IMR-90 (cell line): ENCODE measurements around the gene CPAMD8. TPM values are rescaled to one million over a fixed set of nuclear protein-coding genes. Genes with fewer than 3 reads are reported as not detected.

ENCODE experiments used
- ATAC-seq: fragments of 200-7000 bp; cut with Tn5 transposase; 2 replicates; pipeline ENCODE4 v1.9.1; 2020; ENCODE audit warnings: low read depth, mild to moderate bottlenecking, moderate library complexity
- BruUV-seq: library from RNA; stranded (reverse); fragments of 400-500 nt; replicated peaks from 2 replicates; lab custom pipeline; 2021; lab: Mats Ljungman, UMichigan
- CTCF ChIA-PET: fragments of 300-600 bp; formaldehyde crosslinking; extraction: SDS; loops from one replicate; lab custom pipeline; 2021; ENCODE audit warnings: antibody characterized with exemption; lab: Yijun Ruan, JAX
- POLR2A ChIA-PET: fragments of 300-600 bp; sonication (Branson Sonifier 250); formaldehyde crosslinking; loops from one replicate; lab custom pipeline; 2022; ENCODE audit warnings: antibody characterized with exemption; ENCODE audit not compliant: unreplicated experiment; lab: Charles Lee
- DNase-seq: peaks from one replicate; pipeline ENCODE4 v3.0.0; 2013
- H2AFZ ChIP-seq: replicated peaks from 2 replicates; pipeline ENCODE3; 2013; ENCODE audit warnings: low read length, mild to moderate bottlenecking; ENCODE audit not compliant: poor library complexity
- H2AK5ac ChIP-seq: 2 replicates; pipeline ENCODE4 v1.6.1; 2013; ENCODE audit warnings: low read depth, low read length, inconsistent platforms
- H2AK9ac ChIP-seq: replicated peaks from 2 replicates; pipeline ENCODE3; 2013; ENCODE audit warnings: mild to moderate bottlenecking, low read depth, low read length, moderate library complexity; ENCODE audit not compliant: poor library complexity
- H2BK120ac ChIP-seq: 2 replicates; pipeline ENCODE4 v1.6.1; 2013; ENCODE audit warnings: low read depth, low read length, inconsistent platforms
- H2BK15ac ChIP-seq: 3 replicates; pipeline ENCODE4 v1.6.1; 2013; ENCODE audit warnings: low read depth, low read length, inconsistent platforms
- H2BK20ac ChIP-seq: 2 replicates; pipeline ENCODE4 v1.6.1; 2013; ENCODE audit warnings: low read depth, mild to moderate bottlenecking, inconsistent platforms, low read length, moderate library complexity
- H2BK5ac ChIP-seq: 2 replicates; pipeline ENCODE4 v1.6.1; 2013; ENCODE audit warnings: mild to moderate bottlenecking, low read depth, low read length, inconsistent platforms; ENCODE audit not compliant: poor library complexity, severe bottlenecking
- H3K14ac ChIP-seq: replicated peaks from 2 replicates; pipeline ENCODE4 v1.6.1; 2013; ENCODE audit warnings: low read depth, low read length, inconsistent platforms
- H3K18ac ChIP-seq: 2 replicates; pipeline ENCODE4 v1.6.1; 2013; ENCODE audit warnings: low read depth, low read length, control low read depth
- H3K23ac ChIP-seq: 2 replicates; pipeline ENCODE4 v1.6.1; 2013; ENCODE audit warnings: low read depth, low read length, inconsistent platforms
- H3K27ac ChIP-seq: 2 replicates; pipeline ENCODE4 v1.5.1; 2013; ENCODE audit warnings: mild to moderate bottlenecking, control low read depth, low read length; ENCODE audit not compliant: insufficient read depth
- H3K27me3 ChIP-seq: 2 replicates; pipeline ENCODE4 v1.6.1; 2013; ENCODE audit warnings: low read length; ENCODE audit not compliant: control insufficient read depth, insufficient read depth
- H3K36me3 ChIP-seq: 2 replicates; pipeline ENCODE4 v1.6.1; 2013; ENCODE audit warnings: low read length, mixed read lengths; ENCODE audit not compliant: control insufficient read depth, insufficient read depth
- H3K4ac ChIP-seq: 2 replicates; pipeline ENCODE4 v1.6.1; 2013; ENCODE audit warnings: low read depth, low read length, inconsistent platforms
- H3K4me1 ChIP-seq: 2 replicates; pipeline ENCODE4 v1.6.1; 2013; ENCODE audit warnings: low read length, mixed read lengths; ENCODE audit not compliant: control insufficient read depth, insufficient read depth
- H3K4me2 ChIP-seq: 2 replicates; pipeline ENCODE4 v1.6.1; 2013; ENCODE audit warnings: low read depth, mild to moderate bottlenecking, control low read depth, low read length, moderate library complexity
- H3K4me3 ChIP-seq: 2 replicates; pipeline ENCODE4 v1.5.1; 2013; ENCODE audit warnings: low read depth, mild to moderate bottlenecking, control low read depth, low read length, moderate library complexity; ENCODE audit not compliant: insufficient read depth
- H3K56ac ChIP-seq: 2 replicates; pipeline ENCODE4 v1.6.1; 2013; ENCODE audit warnings: low read length, inconsistent platforms; ENCODE audit not compliant: insufficient read depth; ENCODE audit errors: extremely low read depth
- H3K79me1 ChIP-seq, 2 experiments: 2 replicates each; pipeline ENCODE4 v1.6.1; 2013; ENCODE audit warnings: low read length in 2 of 2, inconsistent platforms in 1 of 2, low read depth in 1 of 2
- H3K9ac ChIP-seq: 2 replicates; pipeline ENCODE4 v1.6.1; 2013; ENCODE audit warnings: low read depth, low read length, control low read depth
- H3K9me1 ChIP-seq: 2 replicates; pipeline ENCODE4 v1.6.1; 2013; ENCODE audit warnings: low read length, inconsistent platforms; ENCODE audit not compliant: insufficient read depth
- H3K9me3 ChIP-seq: 2 replicates; pipeline ENCODE4 v1.6.1; 2013; ENCODE audit warnings: low read length; ENCODE audit not compliant: control insufficient read depth, insufficient read depth
- H4K20me1 ChIP-seq: 2 replicates; pipeline ENCODE4 v1.6.1; 2013; ENCODE audit warnings: low read length, inconsistent platforms; ENCODE audit not compliant: insufficient read depth
- H4K5ac ChIP-seq: 2 replicates; pipeline ENCODE4 v1.6.1; 2013; ENCODE audit warnings: mild to moderate bottlenecking, low read depth, low read length, control low read depth
- H4K8ac ChIP-seq, 2 experiments: 2 replicates each; pipeline ENCODE4 v1.6.1; 2013; ENCODE audit warnings: low read depth in 2 of 2, low read length in 2 of 2, control low read depth in 1 of 2, inconsistent platforms in 1 of 2
- H4K91ac ChIP-seq: 2 replicates; pipeline ENCODE4 v1.6.1; 2013; ENCODE audit warnings: low read depth, low read length, inconsistent platforms; ENCODE audit not compliant: insufficient read depth
- FOS ChIP-seq: fragments of 150-350 bp; IDR thresholded peaks from 2 replicates; pipeline ENCODE4 v1.6.1; 2016; ENCODE audit warnings: low read depth, low read length
- MAZ ChIP-seq: IDR thresholded peaks from 2 replicates; pipeline ENCODE4 v1.6.1; 2012; ENCODE audit warnings: low read depth, mild to moderate bottlenecking, low read length, improper control_type of control experiment, moderate library complexity, borderline replicate concordance
- MXI1 ChIP-seq: IDR thresholded peaks from 2 replicates; pipeline ENCODE4 v1.6.1; 2012; ENCODE audit warnings: low read depth, mild to moderate bottlenecking, low read length, moderate library complexity, borderline replicate concordance
- NFE2L2 ChIP-seq: fragments of 150-350 bp; IDR thresholded peaks from 2 replicates; pipeline ENCODE4 v1.6.1; 2016; ENCODE audit warnings: low read depth, mild to moderate bottlenecking, low read length
- RAD21 ChIP-seq: IDR thresholded peaks from 2 replicates; pipeline ENCODE4 v1.6.1; 2012; ENCODE audit warnings: low read length, improper control_type of control experiment
- RFX5 ChIP-seq: IDR thresholded peaks from 2 replicates; pipeline ENCODE4 v1.8.0; 2012; ENCODE audit warnings: low read depth, mild to moderate bottlenecking, low read length, moderate library complexity
- WGBS, 2 experiments: methylation state at CpG; one replicate each; pipeline versions ENCODE4 v1.1.5 to v1.1.7; 2013; ENCODE audit warnings: missing lambda C conversion rate in 2 of 2; ENCODE audit not compliant: insufficient read length in 1 of 2; ENCODE audit errors: extremely low coverage in 2 of 2; 5-methylcytosine and 5-hydroxymethylcytosine counted together
- dilution Hi-C: fragments of 300-500 bp; cut with HindIII; formaldehyde crosslinking; loops from one replicate; pipeline ENCODE4 v1.14.3; 2018; ENCODE audit warnings: low sequenced_read_pairs; ENCODE audit not compliant: unreplicated experiment
- in situ Hi-C: fragments of 300-500 bp; cut with MboI; formaldehyde crosslinking; loops from 3 replicates; pipeline ENCODE4 v1.14.3; 2019; ENCODE audit warnings: low sequenced_read_pairs, inconsistent platforms, mixed read lengths
- intact Hi-C: fragments of 100-400 bp; cut with micrococcal nuclease; formaldehyde crosslinking; loops from 2 replicates; pipeline ENCODE4 v1.10.0; 2022
- polyA plus RNA-seq, 3 experiments: library from polyadenylated mRNA; depleted of rRNA; stranded (reverse); fragments of >200 nt; gene quantifications; 2 replicates each; pipeline ENCODE4 v1.2.3, GENCODE V29; 2012; ENCODE audit warnings: low replicate concordance in 1 of 3
- total RNA-seq: library from RNA; depleted of rRNA; stranded (reverse); fragments of >200 nt; gene quantifications from 2 replicates; pipeline ENCODE4 v1.2.3, GENCODE V29; 2012
- TF ChIP-seq, protein P1 (sequence below): conservative IDR thresholded peaks from 2 replicates; pipeline ENCODE4 v1.5.1; 2012; ENCODE audit warnings: mild to moderate bottlenecking, low read depth, low read length, improper control_type of control experiment

Gene CPAMD8
- total and polyA plus RNA-seq, 2 of the 4 experiments (the other 2 are of a cell fraction) = 0.36 to 0.79 TPM

DNA sequence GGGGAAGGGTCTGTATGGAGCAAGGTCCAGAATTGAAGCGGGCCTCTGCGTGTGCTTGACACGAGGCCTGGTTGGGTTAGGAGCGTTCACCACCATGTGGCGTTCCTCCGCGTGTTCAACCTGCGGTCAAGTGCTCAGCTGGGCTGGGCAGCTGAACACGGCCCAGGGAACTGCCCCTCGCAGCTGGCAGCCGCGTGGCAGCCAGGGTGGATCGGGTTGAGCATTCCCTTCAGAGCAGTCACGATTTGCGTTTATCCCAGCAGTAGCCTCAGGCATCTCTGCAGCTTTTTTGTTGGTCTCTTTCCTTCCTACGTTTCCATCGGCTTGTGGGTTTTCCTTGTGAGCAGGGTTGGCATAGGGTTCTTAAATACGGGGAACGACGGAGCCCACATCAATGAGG is 166.5 kb downstream of the CPAMD8 start:
- no peak overlapping the region for H3K4me3 ChIP-seq
- no peak overlapping the region for H3K14ac ChIP-seq
- peaks cover 2% of the 10 kb centered on the region; the same call in 1 of the 2 replicates for H3K4me1 ChIP-seq
- no peak overlapping the region for H3K4ac ChIP-seq
- H4K8ac ChIP-seq = no peak overlapping the region
- no peak overlapping the region for H2BK120ac ChIP-seq
- no peak overlapping the region for H3K27ac ChIP-seq
- no peak overlapping the region for H4K5ac ChIP-seq
- ATAC-seq (no peak), DNase-seq (no peak)
- H3K79me1 ChIP-seq = peaks cover 8 to 23% of the 10 kb centered on the region in 2 experiments; a peak in 3 of 4 replicates
- H2AK5ac ChIP-seq = no peak overlapping the region
- no peak overlapping the region for H3K4me2 ChIP-seq
- no peak overlapping the region for H3K18ac ChIP-seq
- CTCF ChIA-PET = no interaction called here
- H2BK20ac ChIP-seq = no peak overlapping the region
- no TSS peak for BruUV-seq
- 98% methylated on average over 8 of the region's 20 CpGs; no CpG with 5 or more reads in 1 of the 2 experiments for WGBS, 2 experiments
- no peaks in the 10 kb centered on the region for H4K20me1 ChIP-seq
- no peak overlapping the region for H3K23ac ChIP-seq
- peaks cover 3% of the 10 kb centered on the region; the same call in 1 of the 2 replicates for H3K9me1 ChIP-seq
- POLR2A ChIA-PET = no interaction called here
- no peak overlapping the region for H2AK9ac ChIP-seq
- dilution Hi-C loops (no loop called here), intact Hi-C loops (no loop called here), in situ Hi-C loops (no loop called here)
- H3K56ac ChIP-seq = no peak overlapping the region
- no peaks in the 10 kb centered on the region for H3K9me3 ChIP-seq
- H2BK15ac ChIP-seq = no peak overlapping the region
- TF ChIP-seq RAD21 = no peak
- no peak for TF ChIP-seq MAZ
- TF ChIP-seq FOS = no peak
- TF ChIP-seq, protein P1, sequence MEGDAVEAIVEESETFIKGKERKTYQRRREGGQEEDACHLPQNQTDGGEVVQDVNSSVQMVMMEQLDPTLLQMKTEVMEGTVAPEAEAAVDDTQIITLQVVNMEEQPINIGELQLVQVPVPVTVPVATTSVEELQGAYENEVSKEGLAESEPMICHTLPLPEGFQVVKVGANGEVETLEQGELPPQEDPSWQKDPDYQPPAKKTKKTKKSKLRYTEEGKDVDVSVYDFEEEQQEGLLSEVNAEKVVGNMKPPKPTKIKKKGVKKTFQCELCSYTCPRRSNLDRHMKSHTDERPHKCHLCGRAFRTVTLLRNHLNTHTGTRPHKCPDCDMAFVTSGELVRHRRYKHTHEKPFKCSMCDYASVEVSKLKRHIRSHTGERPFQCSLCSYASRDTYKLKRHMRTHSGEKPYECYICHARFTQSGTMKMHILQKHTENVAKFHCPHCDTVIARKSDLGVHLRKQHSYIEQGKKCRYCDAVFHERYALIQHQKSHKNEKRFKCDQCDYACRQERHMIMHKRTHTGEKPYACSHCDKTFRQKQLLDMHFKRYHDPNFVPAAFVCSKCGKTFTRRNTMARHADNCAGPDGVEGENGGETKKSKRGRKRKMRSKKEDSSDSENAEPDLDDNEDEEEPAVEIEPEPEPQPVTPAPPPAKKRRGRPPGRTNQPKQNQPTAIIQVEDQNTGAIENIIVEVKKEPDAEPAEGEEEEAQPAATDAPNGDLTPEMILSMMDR = no peak
- TF ChIP-seq RFX5 = no peak
- no peak for TF ChIP-seq MXI1
- no peak for TF ChIP-seq NFE2L2
- no peak overlapping the region for H2AFZ ChIP-seq
- no peaks in the 10 kb centered on the region for H3K27me3 ChIP-seq
- H3K36me3 ChIP-seq = peaks cover 46% of the 10 kb centered on the region
- H2BK5ac ChIP-seq = no peak overlapping the region
- H4K91ac ChIP-seq = no peak overlapping the region
- no peak overlapping the region for H3K9ac ChIP-seq
